NB4 (cell line): ENCODE results near the gene TMEM238L.

Source experiments
- CTCF ChIP-seq: IDR thresholded peaks from one replicate; pipeline ENCODE4 v1.5.1; 2012; ENCODE audit warnings: low read depth, low read length
- POLR2A ChIP-seq: IDR thresholded peaks from 2 replicates; pipeline ENCODE4 v1.6.1; 2011; ENCODE audit warnings: mild to moderate bottlenecking; ENCODE audit not compliant: insufficient read length; ENCODE audit errors: extremely low read depth

DNA sequence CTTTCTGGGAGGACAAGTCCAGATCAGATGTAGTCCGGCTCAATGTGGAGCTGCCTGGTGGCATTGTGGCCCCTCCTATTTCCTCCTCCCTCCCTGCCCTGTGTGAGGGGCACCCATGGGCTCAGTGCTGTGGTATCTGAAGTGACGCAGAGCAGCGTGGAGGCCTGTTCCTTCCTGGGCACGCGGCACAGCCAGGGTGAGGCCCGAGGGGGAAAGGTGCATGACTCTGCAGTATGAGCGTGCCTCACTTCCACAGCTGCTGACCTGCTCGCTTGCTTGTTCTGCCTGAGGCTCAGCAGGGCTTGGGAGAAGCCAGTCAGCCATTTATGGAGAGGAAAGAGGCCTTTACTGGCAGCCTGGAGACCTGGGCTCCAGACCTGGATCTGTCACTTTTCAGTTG is 11.7 kb downstream of the TMEM238L start:
- TF ChIP-seq CTCF (no peak), POLR2A (no peak)
